ENCODE data around the gene ERGIC3. TPM values are rescaled to one million over a fixed set of nuclear protein-coding genes. Genes with fewer than 3 reads are reported as not detected.

Gene ERGIC3
- total and polyA plus RNA-seq, 2 of the 4 experiments (the other 2 are of a cell fraction), result 434 to 438 TPM

DNA sequence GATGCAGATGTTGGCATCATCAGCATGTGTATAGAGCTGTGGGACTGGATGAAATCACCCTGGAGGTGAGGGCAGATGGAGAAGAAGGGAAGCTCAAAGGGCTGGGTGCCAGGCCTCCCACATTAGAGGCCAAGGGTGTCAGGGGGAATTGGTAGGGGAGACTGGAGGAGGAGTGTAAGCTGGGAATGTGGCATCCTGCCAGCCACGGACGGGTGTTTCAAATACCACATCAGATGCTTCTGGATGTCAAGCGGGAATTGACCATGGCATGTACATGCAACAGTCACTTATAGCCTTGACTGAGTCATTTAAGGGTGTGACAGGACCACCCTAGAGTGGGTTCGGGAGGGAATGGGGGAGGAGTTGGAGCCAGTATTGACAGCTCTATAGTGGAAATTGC is 9.6 kb downstream of the ERGIC3 start:
- Histone ChIP-seq H2AFZ (replicated peaks; ENCODE audit: low read length, poor library complexity) (no peak overlapping the region), H3K56ac (ENCODE audit: extremely low read depth, insufficient read depth, low read length) (no peak overlapping the region), H4K20me1 (ENCODE audit: insufficient read depth, low read length) (peaks cover 9% of the 10 kb centered on the region; the same call in 1 of the 2 replicates), H4K5ac (ENCODE audit: low read depth, low read length) (no peak overlapping the region), H3K36me3 (ENCODE audit: control insufficient read depth, insufficient read depth, low read length) (peaks cover 78% of the 10 kb centered on the region), H4K8ac (ENCODE audit: low read depth in 2 of 2, low read length in 2 of 2) (no peak overlapping the region), H2BK15ac (ENCODE audit: low read depth, low read length) (no peak overlapping the region), H3K27ac (ENCODE audit: insufficient read depth, low read length) (no peak overlapping the region), H2AK9ac (replicated peaks; ENCODE audit: low read depth, low read length, poor library complexity) (no peak overlapping the region), H3K4ac (ENCODE audit: low read depth, low read length) (no peak overlapping the region), H2BK120ac (ENCODE audit: low read depth, low read length) (no peak overlapping the region), H3K14ac (replicated peaks; ENCODE audit: low read depth, low read length) (no peak overlapping the region), H4K91ac (ENCODE audit: insufficient read depth, low read depth, low read length) (no peak overlapping the region), H2AK5ac (ENCODE audit: low read depth, low read length) (no peak overlapping the region), H3K9me1 (ENCODE audit: insufficient read depth, low read length) (peaks cover 15% of the 10 kb centered on the region), H2BK20ac (ENCODE audit: low read depth, low read length) (no peak overlapping the region), H2BK5ac (ENCODE audit: low read depth, low read length, poor library complexity, severe bottlenecking) (no peak overlapping the region), H3K4me1 (ENCODE audit: control insufficient read depth, insufficient read depth, low read length) (no peaks in the 10 kb centered on the region; the same call in 1 of the 2 replicates), H3K9me3 (ENCODE audit: control insufficient read depth, insufficient read depth, low read length) (no peaks in the 10 kb centered on the region), H3K4me3 (ENCODE audit: insufficient read depth, low read depth, low read length) (no peak overlapping the region), H3K9ac (ENCODE audit: low read depth, low read length) (no peak overlapping the region), H3K27me3 (ENCODE audit: control insufficient read depth, insufficient read depth, low read length) (no peaks in the 10 kb centered on the region), H3K18ac (ENCODE audit: low read depth, low read length) (no peak overlapping the region), H3K79me1 (ENCODE audit: low read depth in 1 of 2, low read length in 2 of 2) (peaks cover 0 to 28% of the 10 kb centered on the region in 2 experiments; a peak in 2 of 4 replicates), H3K4me2 (ENCODE audit: low read depth, low read length) (no peak overlapping the region), H3K23ac (ENCODE audit: low read depth, low read length) (no peak overlapping the region)
- DNase-seq, result peak; percentile 13
- TF ChIP-seq RAD21 (IDR thresholded peaks at IDR 0.05; ENCODE audit: low read length), result no peak
- no peak for TF ChIP-seq BHLHE40 (IDR thresholded peaks at IDR 0.05; ENCODE audit: low read depth, low read length)
- TF ChIP-seq, protein P1, sequence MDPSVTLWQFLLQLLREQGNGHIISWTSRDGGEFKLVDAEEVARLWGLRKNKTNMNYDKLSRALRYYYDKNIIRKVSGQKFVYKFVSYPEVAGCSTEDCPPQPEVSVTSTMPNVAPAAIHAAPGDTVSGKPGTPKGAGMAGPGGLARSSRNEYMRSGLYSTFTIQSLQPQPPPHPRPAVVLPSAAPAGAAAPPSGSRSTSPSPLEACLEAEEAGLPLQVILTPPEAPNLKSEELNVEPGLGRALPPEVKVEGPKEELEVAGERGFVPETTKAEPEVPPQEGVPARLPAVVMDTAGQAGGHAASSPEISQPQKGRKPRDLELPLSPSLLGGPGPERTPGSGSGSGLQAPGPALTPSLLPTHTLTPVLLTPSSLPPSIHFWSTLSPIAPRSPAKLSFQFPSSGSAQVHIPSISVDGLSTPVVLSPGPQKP (IDR thresholded peaks at IDR 0.05; ENCODE audit: borderline replicate concordance, low read depth, low read length), result no peak
- TF ChIP-seq USF2 (IDR thresholded peaks at IDR 0.05; ENCODE audit: low read depth, low read length), result no peak
- no peak for TF ChIP-seq FOS (IDR thresholded peaks at IDR 0.05; ENCODE audit: low read depth, low read length)
- TF ChIP-seq MXI1 (IDR thresholded peaks at IDR 0.05; ENCODE audit: borderline replicate concordance, low read depth, low read length), result no peak
- no peak for TF ChIP-seq SMC3 (IDR thresholded peaks at IDR 0.05; ENCODE audit: low read depth, low read length)
- TF ChIP-seq MAFK (IDR thresholded peaks at IDR 0.05; ENCODE audit: low read depth, low read length), result no peak
- no peak for TF ChIP-seq RFX5 (IDR thresholded peaks at IDR 0.05; ENCODE audit: low read depth, low read length)
- TF ChIP-seq MAZ (IDR thresholded peaks at IDR 0.05; ENCODE audit: borderline replicate concordance, low read depth, low read length), result no peak
- no peak for TF ChIP-seq CEBPB (IDR thresholded peaks at IDR 0.05; ENCODE audit: low read depth, low read length)
- no peak for TF ChIP-seq POLR2A (IDR thresholded peaks at IDR 0.05; ENCODE audit: low read depth, low read length)
- no peak for TF ChIP-seq CHD1 (IDR thresholded peaks at IDR 0.05; ENCODE audit: low read depth, low read length)
- TF ChIP-seq NFE2L2 (IDR thresholded peaks at IDR 0.05; ENCODE audit: low read depth, low read length), result no peak
- TF ChIP-seq RCOR1 (IDR thresholded peaks at IDR 0.05; ENCODE audit: insufficient replicate concordance, low read length), result no peak
- TF ChIP-seq, protein P2, sequence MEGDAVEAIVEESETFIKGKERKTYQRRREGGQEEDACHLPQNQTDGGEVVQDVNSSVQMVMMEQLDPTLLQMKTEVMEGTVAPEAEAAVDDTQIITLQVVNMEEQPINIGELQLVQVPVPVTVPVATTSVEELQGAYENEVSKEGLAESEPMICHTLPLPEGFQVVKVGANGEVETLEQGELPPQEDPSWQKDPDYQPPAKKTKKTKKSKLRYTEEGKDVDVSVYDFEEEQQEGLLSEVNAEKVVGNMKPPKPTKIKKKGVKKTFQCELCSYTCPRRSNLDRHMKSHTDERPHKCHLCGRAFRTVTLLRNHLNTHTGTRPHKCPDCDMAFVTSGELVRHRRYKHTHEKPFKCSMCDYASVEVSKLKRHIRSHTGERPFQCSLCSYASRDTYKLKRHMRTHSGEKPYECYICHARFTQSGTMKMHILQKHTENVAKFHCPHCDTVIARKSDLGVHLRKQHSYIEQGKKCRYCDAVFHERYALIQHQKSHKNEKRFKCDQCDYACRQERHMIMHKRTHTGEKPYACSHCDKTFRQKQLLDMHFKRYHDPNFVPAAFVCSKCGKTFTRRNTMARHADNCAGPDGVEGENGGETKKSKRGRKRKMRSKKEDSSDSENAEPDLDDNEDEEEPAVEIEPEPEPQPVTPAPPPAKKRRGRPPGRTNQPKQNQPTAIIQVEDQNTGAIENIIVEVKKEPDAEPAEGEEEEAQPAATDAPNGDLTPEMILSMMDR (conservative IDR thresholded peaks at IDR 0.05; ENCODE audit: low read depth, low read length), result no peak
- POLR2A ChIA-PET (ENCODE audit: unreplicated experiment), result no interaction called here
- no TSS peak for BruUV-seq (replicated peaks)
- CTCF ChIA-PET, result interaction anchor here (0.7 kb wide), 1 partner anchor 12 kb away, joined by 4 read pairs; no protein-coding TSS in a partner anchor
- 45% methylated on average over 3 of the region's 4 CpGs; no CpG with 5 or more reads in 1 of the 2 experiments for WGBS, 2 experiments (ENCODE audit: extremely low coverage in 2 of 2, insufficient read length in 1 of 2)
- dilution Hi-C loops (cut with HindIII; ENCODE audit: low sequenced_read_pairs, unreplicated experiment) (no loop called here), intact Hi-C loops (cut with micrococcal nuclease) (no loop called here), in situ Hi-C loops (cut with MboI; ENCODE audit: low sequenced_read_pairs) (no loop called here)
- peak; percentile 42 for ATAC-seq (ENCODE audit: low read depth)

Measured in IMR-90 (cell line).